Activated CD4-positive, CD25-positive, alpha-beta regulatory T cell (primary cell): Measurements from ENCODE around the gene PYM1.
"Not testable (repeated sequence)": the region's sequence is repeated elsewhere in the genome, so short reads cannot be mapped to it uniquely, and the experiment has no call there.

Experiments
- DNase-seq, 4 experiments: peaks; one replicate each; lab custom pipeline; 2025; lab: John Stamatoyannopoulos, UW

Gene PYM1

GRCh38 chr12:55938826-55939501, 11.3 kb upstream of the PYM1 start:
- DNase-seq, result no peak

DNA sequence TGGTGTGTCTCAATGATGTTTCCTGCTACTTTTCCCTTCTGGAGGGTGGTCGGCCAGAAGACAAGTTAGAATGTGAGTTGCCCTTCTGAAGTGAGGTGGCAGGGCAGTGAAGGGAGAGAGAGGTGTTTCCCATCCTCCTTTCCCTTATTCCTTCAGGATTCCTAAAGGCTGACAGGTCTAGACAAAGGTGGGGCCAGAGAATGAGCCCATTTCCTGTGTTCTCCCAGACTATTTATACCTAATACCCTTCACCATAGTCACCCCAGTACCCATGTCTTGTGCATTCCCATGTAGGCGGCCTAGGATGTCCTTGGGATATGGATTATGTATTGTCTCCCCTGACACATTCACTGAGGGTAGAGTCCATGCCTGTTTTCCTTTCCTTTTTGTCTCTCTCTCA, 10.3 kb upstream of the PYM1 start:
- no peak for DNase-seq

GRCh38 chr12:55935738-55936151, 8.1 kb upstream of the PYM1 start:
- DNase-seq, result no peak

DNA sequence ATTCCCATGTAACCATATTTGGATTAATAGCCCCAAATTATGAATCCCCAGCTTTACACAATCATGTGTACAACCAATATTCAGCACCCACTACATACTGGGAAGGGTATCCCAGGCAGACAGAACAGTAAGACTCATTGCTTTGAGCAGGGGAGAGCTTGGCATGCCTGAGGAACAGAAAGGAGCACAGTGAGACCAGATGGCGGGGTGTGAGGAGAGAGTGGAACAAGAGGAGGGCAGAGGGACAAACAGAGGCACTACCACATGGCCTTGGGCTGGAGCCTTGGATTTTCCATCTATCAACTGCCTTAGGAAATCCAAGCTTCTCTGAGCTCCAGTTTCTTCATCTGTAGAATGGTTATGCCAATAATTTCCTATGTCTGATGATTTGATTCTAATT, 7.1 kb upstream of the PYM1 start:
- DNase-seq, result no peak

DNA sequence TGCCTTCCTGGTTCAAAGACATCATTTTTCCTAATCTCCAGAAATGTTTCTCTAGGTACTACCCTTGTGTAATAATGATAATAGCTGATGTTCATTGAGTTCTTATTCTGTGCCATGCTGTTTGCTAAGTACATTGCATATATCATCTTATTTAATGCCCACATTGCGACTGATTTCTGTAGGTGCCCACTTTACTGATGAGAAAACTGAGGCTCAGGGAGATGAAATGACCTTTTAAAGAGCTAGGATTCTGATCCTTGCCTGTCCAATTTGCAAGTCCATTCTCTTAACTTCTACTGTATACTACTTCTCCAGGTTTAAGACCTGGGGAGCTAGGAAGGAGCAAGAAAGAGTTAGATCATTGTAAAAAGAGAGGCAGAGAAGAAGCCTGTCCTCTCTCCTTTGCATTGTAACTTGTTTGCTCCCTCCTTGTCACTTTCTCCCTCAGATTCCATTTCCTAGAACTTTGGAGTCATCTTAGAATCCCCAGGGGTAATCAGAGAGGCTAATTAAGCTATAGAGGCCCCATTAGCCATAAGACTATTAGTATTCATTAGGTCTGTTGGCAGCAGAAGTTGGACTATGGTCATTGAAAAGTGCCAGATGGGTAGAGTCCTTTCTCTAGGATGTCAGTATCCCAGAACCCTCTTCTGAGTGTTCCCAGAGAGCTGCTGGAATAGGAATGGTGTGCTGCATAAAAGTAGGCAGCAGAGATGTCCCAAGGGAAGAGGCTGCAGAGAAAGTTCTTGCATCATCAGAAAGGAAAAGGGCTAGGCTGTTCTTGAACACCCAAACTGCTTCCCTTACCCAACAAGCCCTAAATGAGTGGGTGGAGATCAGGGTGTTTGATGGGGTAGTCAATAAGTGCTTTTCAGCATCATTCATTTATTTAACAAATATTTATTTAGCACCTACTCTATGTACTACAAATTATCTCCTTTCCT, 6.4 kb upstream of the PYM1 start:
- DNase-seq, result no peak

DNA sequence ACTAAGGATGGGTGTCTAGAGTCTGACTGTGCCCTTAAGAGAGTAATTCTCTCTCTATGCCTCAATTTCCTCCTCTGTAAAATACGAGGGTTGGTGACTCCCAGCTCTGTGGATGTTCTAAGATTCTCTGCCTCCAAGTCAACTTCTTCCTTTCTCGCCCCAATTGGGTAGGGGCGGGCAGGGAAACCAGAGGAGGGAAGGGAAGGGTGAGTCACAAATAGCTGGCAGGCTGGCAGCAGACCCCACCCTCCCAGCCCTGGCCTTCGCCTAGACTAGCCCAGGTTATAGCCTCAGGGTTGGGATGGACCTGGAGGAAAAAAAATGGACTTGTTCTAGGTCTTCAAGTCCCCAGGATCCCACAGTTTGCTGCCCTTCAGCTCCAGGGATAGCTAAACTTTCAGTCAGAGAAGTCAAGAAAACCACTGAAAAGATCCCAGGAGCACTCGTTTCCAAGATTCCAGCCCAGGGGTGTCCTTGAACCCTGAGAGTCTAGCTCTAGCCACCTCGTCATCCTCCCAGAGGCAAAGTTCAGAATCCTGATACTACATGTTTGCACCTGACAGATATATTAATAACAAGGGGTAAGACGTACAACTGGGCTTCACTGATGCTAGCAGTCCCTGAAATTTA, 5.6 kb upstream of the PYM1 start:
- no peak for DNase-seq

- DNase-seq, result peak in 3 of 4 experiments; percentile 21 to 35 (median 26)
Measured at GRCh38 chr12:55932551-55932910, 4.8 kb upstream of the PYM1 start.

- DNase-seq, result peak in 1 of 4 experiments; percentile 5
Measured at GRCh38 chr12:55931780-55932550, 4.3 kb upstream of the PYM1 start.

GRCh38 chr12:55931317-55931779, 3.7 kb upstream of the PYM1 start:
- no peak for DNase-seq

GRCh38 chr12:55930771-55931316, 3.1 kb upstream of the PYM1 start, which contains the start of gene DGKA:
DGKA (plus strand) TSS chr12:55931162; CDS start chr12:55936504, 5,342 bp downstream.
- DNase-seq, result peak; percentile 35 to 69 (median 51)

GRCh38 chr12:55929306-55929791, 1.7 kb upstream of the PYM1 start:
- DNase-seq, result peak; percentile 29 to 85 (median 69)

DNA sequence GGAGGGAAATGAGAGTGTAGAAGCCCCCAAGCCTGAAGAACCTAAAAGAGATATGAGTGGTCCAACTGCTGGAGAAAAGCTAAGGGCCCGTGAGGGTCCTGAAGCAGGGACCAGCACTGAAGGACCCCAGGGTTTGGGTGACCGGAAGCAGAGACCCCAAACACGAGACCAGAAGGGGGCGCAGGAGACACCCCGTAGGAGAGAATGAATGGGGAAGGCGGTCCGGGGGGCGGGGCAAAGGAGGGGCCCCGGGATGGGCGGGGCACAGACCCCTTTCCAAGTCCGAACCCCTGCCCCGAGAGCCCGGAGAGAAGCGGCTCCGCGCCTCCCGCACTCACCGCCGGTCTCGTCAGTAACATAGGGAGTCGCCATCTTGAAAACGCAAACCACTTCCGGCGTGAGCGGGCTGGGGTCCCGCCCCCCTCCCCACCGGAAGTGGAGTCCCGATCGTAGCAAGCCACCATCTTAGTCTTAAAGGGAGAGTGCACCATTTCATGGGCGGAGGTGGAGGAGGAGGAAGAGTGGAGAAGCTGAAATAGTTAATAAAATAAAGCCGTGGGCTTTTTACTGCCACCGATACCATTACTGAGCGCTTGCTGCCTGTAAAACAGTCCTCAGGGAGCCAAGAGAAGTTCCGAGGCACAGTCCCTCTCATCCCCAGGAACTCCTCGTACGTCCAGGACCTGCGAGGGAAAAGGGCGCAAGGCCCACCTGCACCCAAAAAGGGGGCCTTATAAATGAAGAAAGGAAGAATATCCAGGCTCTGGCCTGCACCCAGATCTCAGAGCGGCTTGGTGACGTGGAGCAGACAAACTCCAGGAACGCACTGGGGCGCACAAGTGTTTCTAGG, 731 bp downstream of the PYM1 start:
- DNase-seq, result peak; percentile 79 to 96 (median 84)

DNA sequence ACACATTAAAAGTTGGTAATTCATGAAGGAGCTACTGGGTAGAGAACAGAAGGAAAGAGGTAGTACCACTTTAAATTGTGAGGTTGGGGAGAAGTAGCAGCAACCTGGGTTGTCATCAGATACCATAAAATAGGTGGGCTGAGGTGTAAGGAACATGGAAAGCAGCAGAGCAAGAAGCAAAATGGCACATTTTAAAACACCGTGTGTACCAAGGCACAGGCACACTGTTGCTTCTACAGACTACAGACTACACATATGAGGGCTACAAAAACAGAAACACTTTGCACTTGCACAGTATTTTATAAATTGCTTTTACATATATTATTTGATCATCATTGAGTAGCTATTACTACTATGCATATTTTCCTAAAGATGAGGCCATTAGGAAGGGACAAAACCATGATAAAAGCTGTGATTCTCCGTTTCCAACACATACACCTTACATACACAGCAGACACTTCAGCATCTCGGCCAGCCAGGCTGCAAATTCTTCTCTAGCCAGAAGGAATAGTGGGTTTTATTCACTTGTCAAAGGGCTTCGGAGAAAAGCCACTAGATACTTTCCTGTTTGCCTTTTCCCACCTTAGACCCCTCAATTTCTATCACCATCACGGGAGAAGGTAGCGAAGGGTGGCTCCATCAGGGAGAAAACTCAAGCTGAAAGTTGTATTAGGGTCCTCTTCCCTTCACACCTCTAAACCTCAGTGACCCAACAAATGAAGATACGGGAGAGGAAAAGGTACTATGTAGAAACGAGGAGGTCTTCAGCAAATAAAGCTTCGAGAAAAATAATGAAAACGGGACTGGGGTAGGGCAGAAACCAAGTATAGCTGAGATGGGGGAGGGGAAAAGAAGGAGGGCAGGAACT, 1.6 kb downstream of the PYM1 start:
- DNase-seq, result no peak

- DNase-seq, result no peak
Measured at GRCh38 chr12:55925371-55925770, 2.3 kb downstream of the PYM1 start.

GRCh38 chr12:55923648-55924047, 4.0 kb downstream of the PYM1 start:
- DNase-seq, result not testable (repeated sequence)

GRCh38 chr12:55922126-55922525, 5.6 kb downstream of the PYM1 start:
- DNase-seq, result no peak

DNA sequence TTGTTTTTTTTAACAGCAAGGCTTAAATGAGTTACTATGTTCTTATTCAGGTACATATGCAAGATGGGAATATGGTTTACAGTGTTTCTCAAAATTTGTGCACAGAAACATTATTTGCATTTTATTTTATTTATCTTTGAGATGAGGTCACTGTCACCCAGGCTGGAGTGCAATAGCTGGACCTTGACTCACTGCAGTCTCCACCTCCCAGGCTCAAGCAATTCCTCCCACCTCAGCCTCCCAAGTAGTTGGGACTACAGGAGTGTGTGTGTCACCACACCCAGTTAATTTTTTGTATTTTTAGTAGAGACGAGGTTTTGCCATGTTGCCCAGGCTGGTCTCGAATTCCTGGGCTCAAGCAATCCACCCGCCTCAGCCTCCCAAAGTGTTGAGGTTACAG, 8.7 kb downstream of the PYM1 start:
- not testable (repeated sequence) for DNase-seq

DNA sequence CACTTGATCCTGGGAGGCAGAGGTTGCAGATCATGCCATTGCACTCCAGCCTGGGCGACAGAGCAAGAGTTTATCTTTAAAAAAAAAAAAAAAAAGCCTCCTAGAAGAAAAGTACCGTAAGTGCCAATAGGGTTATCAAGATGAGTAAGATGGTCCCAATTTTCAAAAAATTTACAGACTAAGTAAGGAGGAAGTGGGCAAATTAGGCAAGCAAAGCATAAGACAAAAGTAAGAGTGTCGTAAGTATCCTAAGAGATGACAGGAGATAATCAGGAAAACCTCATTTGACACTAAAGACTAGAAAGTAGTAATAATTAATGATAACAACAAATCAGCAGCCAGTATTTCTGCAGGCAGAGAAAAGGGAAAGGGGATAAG, 12.2 kb downstream of the PYM1 start:
- DNase-seq, result no peak

DNA sequence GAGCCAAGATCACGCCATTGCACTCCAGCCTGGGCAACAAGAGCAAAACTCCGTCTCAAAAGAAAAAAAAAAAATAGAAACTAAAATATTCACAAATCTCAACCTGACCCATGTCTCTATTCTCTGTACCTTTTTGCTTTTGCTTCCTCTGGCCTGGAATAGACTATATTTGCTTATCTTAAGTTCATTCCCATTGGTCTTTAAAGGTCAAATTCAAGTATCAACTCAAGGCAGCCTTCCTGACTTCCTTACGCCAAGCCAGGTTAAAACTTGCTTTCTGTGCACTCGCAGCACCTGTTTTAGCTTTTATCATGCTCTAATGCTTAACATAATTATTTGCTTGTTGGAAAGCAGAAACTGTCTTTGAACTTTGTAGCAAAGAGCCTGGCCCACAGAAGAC, 14.8 kb downstream of the PYM1 start:
- no peak for DNase-seq
